ENCODE measurements around the gene PPIB. TPM values are rescaled to one million over a fixed set of nuclear protein-coding genes. Genes with fewer than 3 reads are reported as not detected.
A peak's percentile ranks its signal among the peaks of the same experiment; 100 is the strongest.

PPIB gene
- total RNA-seq (100 to 1,000 TPM; 554 to 728 TPM), polyA plus RNA-seq (ENCODE audit: insufficient read length in 6 of 6) (100 to 1,000 TPM; 512 to 558 (median 539) TPM)
- long read RNA-seq, donor 1, transcript PPIB-201 (5 exons, 1,081 nt) = major isoform, 320 of 417 reads
- long read RNA-seq, donor 1, partial matches to known transcripts = 61 of 417 reads
- long read RNA-seq, donor 1, other reads (novel, unspliced or antisense) = 34 of 417 reads
- long read RNA-seq, donor 2, transcript PPIB-201 (5 exons, 1,081 nt) = major isoform, 320 of 390 reads
- long read RNA-seq, donor 2, partial matches to known transcripts = 42 of 390 reads
- long read RNA-seq, donor 2, other reads (novel, unspliced or antisense) = 25 of 390 reads
- long read RNA-seq, donor 3, transcript PPIB-201 (5 exons, 1,081 nt) = major isoform, 275 of 342 reads
- long read RNA-seq, donor 3, partial matches to known transcripts = 23 of 342 reads
- long read RNA-seq, donor 3, other reads (novel, unspliced or antisense) = 42 of 342 reads
- long read RNA-seq, donor 4, transcript PPIB-201 (5 exons, 1,081 nt) = major isoform, 654 of 700 reads
- long read RNA-seq, donor 4, transcript PPIB-203 (3 exons, 1,208 nt) = minor isoform, 5 of 700 reads
- long read RNA-seq, donor 4, partial matches to known transcripts = 21 of 700 reads
- long read RNA-seq, donor 4, other reads (novel, unspliced or antisense) = 20 of 700 reads
- long read RNA-seq, donor 5, transcript PPIB-201 (5 exons, 1,081 nt) = major isoform, 315 of 436 reads
- long read RNA-seq, donor 5, partial matches to known transcripts = 56 of 436 reads
- long read RNA-seq, donor 5, other reads (novel, unspliced or antisense) = 62 of 436 reads
- long read RNA-seq, donor 6, transcript PPIB-201 (5 exons, 1,081 nt) = major isoform, 399 of 479 reads
- long read RNA-seq, donor 6, partial matches to known transcripts = 23 of 479 reads
- long read RNA-seq, donor 6, other reads (novel, unspliced or antisense) = 54 of 479 reads
- long read RNA-seq, donor 7, transcript PPIB-201 (5 exons, 1,081 nt) = major isoform, 199 of 234 reads
- long read RNA-seq, donor 7, partial matches to known transcripts = 14 of 234 reads
- long read RNA-seq, donor 7, other reads (novel, unspliced or antisense) = 21 of 234 reads
- long read RNA-seq, donor 8, transcript PPIB-201 (5 exons, 1,081 nt) = major isoform, 228 of 280 reads
- long read RNA-seq, donor 8, partial matches to known transcripts = 24 of 280 reads
- long read RNA-seq, donor 8, other reads (novel, unspliced or antisense) = 26 of 280 reads
- long read RNA-seq, donor 9, partial matches to known transcripts = 0 of 2 reads
- long read RNA-seq, donor 9, other reads (novel, unspliced or antisense) = 0 of 2 reads
- long read RNA-seq, donor 10, transcript PPIB-201 (5 exons, 1,081 nt) = major isoform, 1,051 of 1,096 reads
- long read RNA-seq, donor 10, partial matches to known transcripts = 3 of 1,096 reads
- long read RNA-seq, donor 10, other reads (novel, unspliced or antisense) = 38 of 1,096 reads
- long read RNA-seq, donor 11 = 0 reads
- long read RNA-seq, donor 12, transcript PPIB-201 (5 exons, 1,081 nt) = major isoform, 254 of 285 reads
- long read RNA-seq, donor 12, partial matches to known transcripts = 6 of 285 reads
- long read RNA-seq, donor 12, other reads (novel, unspliced or antisense) = 24 of 285 reads

- Histone ChIP-seq H3K4me3 (peak within 1 kb of the TSS; percentile 74 to 95), H3K36me3 (peaks cover 3 to 37% of the 10 kb centered on the region in 2 donors), H3K27ac (peak within 1 kb of the TSS; percentile 90 to 94), H3K27me3 (no peaks in the 10 kb centered on the region), H3K9me3 (no peaks in the 10 kb centered on the region), H3K4me1 (peaks cover 27 to 52% of the 10 kb centered on the region in 2 donors)
- intact Hi-C loops (cut with DNase I) = no loop called here
- TF ChIP-seq, protein P1, sequence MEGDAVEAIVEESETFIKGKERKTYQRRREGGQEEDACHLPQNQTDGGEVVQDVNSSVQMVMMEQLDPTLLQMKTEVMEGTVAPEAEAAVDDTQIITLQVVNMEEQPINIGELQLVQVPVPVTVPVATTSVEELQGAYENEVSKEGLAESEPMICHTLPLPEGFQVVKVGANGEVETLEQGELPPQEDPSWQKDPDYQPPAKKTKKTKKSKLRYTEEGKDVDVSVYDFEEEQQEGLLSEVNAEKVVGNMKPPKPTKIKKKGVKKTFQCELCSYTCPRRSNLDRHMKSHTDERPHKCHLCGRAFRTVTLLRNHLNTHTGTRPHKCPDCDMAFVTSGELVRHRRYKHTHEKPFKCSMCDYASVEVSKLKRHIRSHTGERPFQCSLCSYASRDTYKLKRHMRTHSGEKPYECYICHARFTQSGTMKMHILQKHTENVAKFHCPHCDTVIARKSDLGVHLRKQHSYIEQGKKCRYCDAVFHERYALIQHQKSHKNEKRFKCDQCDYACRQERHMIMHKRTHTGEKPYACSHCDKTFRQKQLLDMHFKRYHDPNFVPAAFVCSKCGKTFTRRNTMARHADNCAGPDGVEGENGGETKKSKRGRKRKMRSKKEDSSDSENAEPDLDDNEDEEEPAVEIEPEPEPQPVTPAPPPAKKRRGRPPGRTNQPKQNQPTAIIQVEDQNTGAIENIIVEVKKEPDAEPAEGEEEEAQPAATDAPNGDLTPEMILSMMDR (IDR thresholded peaks at IDR 0.05) = peak in 1 of 2 donors; percentile 45
- DNase-seq = peak; percentile 96 to 100 (median 99)
- peak; percentile 95 for ATAC-seq
Observed at GRCh38 chr15:64162869-64163658, at the start of gene PPIB. TSS of gene PPIB (minus strand) at chr15:64163022. CDS start at chr15:64162986, 36 bp downstream.

DNA sequence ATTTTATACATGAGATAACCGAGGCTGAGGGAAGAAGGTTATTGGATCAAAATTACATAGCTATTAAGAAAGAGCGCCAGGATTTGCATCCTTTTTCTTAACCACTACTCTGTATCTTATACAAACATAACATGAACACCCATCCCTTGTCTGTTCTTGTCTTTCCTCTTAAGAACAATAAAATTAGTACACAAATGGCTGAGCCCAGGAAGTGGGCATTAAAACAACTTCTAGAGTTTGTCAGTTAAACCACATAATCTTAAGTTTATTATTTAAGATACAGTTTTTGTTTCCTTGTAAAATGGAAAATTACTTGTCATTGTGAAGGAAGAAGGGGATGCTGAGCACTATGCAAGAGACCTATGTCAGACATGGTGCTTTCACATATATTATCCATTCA, 48.9 kb upstream of the PPIB start:
- DNase-seq (no peak), ATAC-seq (no peak)
- no peaks in the 10 kb centered on the region for H3K4me1 ChIP-seq
- intact Hi-C loops (cut with DNase I) = loop anchor here in 1 of 2 donors (5.0 kb wide), 1 partner anchor 146 kb away; the partner anchor contains the start of gene CSNK1G1
- no peaks in the 10 kb centered on the region for H3K27me3 ChIP-seq
- peaks cover 0 to 36% of the 10 kb centered on the region in 2 donors for H3K36me3 ChIP-seq
- TF ChIP-seq, protein P1 (IDR thresholded peaks at IDR 0.05) = no peak
- H3K4me3 ChIP-seq = no peak overlapping the region
- H3K9me3 ChIP-seq = no peaks in the 10 kb centered on the region
- no peak overlapping the region for H3K27ac ChIP-seq

GRCh38 chr15:64210371-64210770, 47.5 kb upstream of the PPIB start:
- H3K4me1 ChIP-seq = no peaks in the 10 kb centered on the region
- intact Hi-C loops (cut with DNase I) = loop anchor here in 1 of 2 donors (5.0 kb wide), 1 partner anchor 147 kb away; the partner anchor contains the start of gene CSNK1G1
- H3K4me3 ChIP-seq = no peak overlapping the region
- ATAC-seq = no peak
- no peak overlapping the region for H3K27ac ChIP-seq
- DNase-seq = no peak
- H3K9me3 ChIP-seq = no peaks in the 10 kb centered on the region
- TF ChIP-seq, protein P1 (IDR thresholded peaks at IDR 0.05) = no peak
- H3K27me3 ChIP-seq = no peaks in the 10 kb centered on the region
- peaks cover 0 to 36% of the 10 kb centered on the region in 2 donors for H3K36me3 ChIP-seq
